ENCODE data around the gene SNUPN. TPM values are rescaled to one million over a fixed set of nuclear protein-coding genes. Genes with fewer than 3 reads are reported as not detected.

Gene SNUPN
- total RNA-seq, 4 donors from 2014 or later: 2.0 to 35.8 (median 29.1) TPM

DNA sequence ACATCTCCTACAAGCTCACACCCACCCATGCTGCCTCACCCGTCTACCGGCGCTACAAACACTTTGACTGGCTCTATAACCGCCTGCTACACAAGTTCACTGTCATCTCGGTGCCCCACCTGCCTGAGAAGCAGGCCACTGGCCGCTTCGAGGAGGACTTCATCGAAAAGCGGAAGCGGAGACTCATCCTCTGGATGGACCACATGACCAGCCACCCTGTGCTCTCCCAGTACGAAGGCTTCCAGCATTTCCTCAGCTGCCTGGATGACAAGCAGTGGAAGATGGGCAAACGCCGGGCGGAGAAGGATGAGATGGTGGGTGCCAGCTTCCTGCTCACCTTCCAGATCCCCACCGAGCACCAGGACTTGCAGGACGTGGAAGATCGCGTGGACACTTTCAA is 24.3 kb upstream of the SNUPN start:
- Histone ChIP-seq H3K36me3 (no peaks in the 10 kb centered on the region), H3K4me3 (peak overlapping the region; percentile 19 to 30), H3K4me1 (peaks cover 2 to 54% of the 10 kb centered on the region in 2 donors), H3K9me3 (no peaks in the 10 kb centered on the region), H3K27me3 (no peaks in the 10 kb centered on the region), H3K27ac (peak overlapping the region; percentile 91 to 94)
- no peak for TF ChIP-seq POLR2A (IDR thresholded peaks at IDR 0.05)
- TF ChIP-seq, protein P1, sequence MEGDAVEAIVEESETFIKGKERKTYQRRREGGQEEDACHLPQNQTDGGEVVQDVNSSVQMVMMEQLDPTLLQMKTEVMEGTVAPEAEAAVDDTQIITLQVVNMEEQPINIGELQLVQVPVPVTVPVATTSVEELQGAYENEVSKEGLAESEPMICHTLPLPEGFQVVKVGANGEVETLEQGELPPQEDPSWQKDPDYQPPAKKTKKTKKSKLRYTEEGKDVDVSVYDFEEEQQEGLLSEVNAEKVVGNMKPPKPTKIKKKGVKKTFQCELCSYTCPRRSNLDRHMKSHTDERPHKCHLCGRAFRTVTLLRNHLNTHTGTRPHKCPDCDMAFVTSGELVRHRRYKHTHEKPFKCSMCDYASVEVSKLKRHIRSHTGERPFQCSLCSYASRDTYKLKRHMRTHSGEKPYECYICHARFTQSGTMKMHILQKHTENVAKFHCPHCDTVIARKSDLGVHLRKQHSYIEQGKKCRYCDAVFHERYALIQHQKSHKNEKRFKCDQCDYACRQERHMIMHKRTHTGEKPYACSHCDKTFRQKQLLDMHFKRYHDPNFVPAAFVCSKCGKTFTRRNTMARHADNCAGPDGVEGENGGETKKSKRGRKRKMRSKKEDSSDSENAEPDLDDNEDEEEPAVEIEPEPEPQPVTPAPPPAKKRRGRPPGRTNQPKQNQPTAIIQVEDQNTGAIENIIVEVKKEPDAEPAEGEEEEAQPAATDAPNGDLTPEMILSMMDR (IDR thresholded peaks at IDR 0.05): no peak
- DNase-seq: no peak
- intact Hi-C loops (cut with DNase I; ENCODE audit: low total_unique reads): no loop called here

DNA sequence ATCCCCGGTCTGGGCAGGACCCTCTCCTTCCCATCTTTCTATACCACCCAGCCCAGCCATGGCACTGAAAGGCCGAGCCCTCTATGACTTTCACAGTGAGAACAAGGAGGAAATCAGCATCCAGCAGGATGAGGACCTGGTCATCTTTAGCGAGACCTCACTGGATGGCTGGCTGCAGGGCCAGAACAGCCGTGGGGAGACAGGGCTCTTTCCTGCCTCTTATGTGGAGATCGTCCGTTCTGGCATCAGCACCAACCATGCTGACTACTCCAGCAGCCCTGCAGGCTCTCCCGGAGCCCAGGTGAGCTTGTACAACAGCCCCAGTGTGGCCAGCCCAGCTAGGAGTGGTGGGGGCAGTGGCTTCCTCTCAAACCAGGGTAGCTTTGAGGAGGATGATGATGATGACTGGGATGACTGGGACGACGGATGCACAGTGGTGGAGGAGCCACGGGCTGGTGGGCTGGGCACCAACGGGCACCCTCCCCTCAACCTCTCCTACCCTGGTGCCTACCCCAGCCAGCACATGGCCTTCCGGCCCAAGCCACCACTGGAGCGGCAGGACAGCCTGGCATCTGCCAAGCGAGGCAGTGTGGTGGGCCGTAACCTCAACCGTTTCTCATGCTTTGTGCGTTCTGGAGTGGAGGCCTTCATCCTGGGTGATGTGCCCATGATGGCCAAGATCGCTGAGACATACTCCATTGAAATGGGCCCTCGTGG is 23.7 kb upstream of the SNUPN start:
- DNase-seq: no peak
- intact Hi-C loops (cut with DNase I; ENCODE audit: low total_unique reads): no loop called here
- Histone ChIP-seq H3K27ac (peak overlapping the region; percentile 91 to 94), H3K36me3 (no peaks in the 10 kb centered on the region), H3K27me3 (no peaks in the 10 kb centered on the region), H3K4me1 (peaks cover 2 to 48% of the 10 kb centered on the region in 2 donors), H3K9me3 (no peaks in the 10 kb centered on the region), H3K4me3 (peak overlapping the region; percentile 63 to 71)
- TF ChIP-seq, protein P1 (IDR thresholded peaks at IDR 0.05): no peak
- no peak for TF ChIP-seq POLR2A (IDR thresholded peaks at IDR 0.05)

DNA sequence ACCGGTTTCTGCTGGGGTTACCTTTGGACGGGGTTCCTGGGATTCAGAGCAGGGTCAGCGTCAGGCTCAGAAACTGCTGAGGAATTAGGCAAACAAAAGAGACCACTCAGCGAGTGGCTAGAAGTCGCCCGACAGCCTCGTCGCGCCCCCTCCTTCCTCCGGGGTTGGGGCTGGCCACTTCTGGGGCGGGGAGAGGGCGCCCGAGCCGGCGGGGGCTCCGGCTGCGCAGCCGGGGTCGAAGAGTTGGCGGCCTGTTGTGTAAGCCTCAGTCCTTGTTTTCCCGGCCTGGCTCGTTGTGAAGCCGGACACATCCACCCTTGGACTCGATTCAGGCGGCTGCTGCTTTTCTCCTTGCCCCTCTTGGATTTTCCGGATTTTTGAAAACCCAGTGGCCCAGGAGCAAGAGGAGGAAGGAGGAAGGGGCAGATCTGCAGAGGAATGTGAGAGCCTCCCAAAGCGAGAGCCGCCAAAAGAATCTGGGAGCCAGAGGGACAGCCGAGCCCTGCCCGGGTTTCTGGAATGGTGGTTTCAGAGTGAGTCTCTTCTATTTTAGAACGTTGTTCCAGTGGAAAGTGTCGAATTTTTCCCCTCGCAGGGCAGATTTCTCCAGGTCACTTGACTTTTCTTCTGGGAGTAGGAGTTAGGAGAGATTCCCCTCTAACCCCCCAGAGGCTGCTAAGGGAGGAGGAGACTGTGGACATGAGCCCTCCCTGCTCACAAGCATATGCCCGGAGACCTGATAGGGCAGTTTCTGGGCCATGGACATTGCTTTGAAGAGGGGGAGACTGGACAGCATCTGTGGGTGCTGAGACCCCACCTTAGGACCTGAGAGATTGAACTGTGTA is 22.9 kb upstream of the SNUPN start:
- Histone ChIP-seq H3K27me3 (no peaks in the 10 kb centered on the region), H3K27ac (peak overlapping the region; percentile 91 to 94), H3K4me1 (peaks cover 0 to 40% of the 10 kb centered on the region in 2 donors), H3K9me3 (no peaks in the 10 kb centered on the region), H3K36me3 (no peaks in the 10 kb centered on the region), H3K4me3 (peak overlapping the region; percentile 63 to 71)
- peak; percentile 63 to 68 for DNase-seq
- intact Hi-C loops (cut with DNase I; ENCODE audit: low total_unique reads): no loop called here
- TF ChIP-seq, protein P1 (IDR thresholded peaks at IDR 0.05): peak in 1 of 4 experiments; percentile 4
- no peak for TF ChIP-seq POLR2A (IDR thresholded peaks at IDR 0.05)

DNA sequence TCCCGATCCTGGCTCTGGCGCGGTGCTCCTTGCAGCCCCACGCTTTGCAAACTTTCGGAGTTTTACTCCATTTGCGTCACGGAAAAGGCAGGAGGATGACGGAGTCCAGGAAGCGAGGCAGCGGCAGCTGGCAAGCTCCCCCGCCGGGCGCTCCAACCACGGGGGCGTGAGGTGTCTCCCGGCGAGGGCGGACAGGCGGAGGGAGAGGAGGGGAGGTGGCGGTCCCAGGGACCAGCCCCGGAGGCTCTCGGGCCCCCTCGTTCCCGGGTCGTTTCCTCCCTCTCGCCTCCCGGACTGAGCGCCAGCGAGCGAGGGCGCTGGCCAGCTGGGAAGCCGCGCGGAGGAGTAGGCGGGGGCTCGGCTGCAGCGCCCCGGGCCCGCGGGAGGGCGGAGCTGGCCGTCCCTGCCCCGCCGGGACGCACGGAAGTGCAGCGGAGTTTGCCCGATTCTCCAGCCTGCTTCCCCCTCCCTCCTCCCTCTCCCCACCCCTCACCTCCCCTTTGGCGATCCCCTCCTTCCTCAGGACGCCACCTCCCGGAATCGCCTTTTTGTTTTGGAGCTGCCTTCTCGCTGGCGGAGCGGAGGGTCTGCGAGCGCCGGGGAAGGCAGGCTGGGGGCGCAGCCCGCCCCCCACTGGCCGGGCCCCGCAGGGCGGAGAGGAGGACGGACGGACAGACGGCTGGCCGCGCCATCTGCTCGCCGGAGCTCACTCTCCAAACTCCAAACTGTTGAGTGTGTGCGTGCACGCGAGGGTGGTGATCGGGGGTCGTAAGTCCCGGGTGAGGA is 22.0 kb upstream of the SNUPN start, which contains the start of gene SNX33:
Gene SNX33 (plus strand): TSS at position 543 of the 786 bp plus-strand sequence. CDS start 1,191 bp downstream, outside the sequence.
- TF ChIP-seq, protein P1 (IDR thresholded peaks at IDR 0.05): peak; percentile 41 to 57 (median 52)
- TF ChIP-seq POLR2A (IDR thresholded peaks at IDR 0.05): peak in 1 of 2 donors; percentile 82
- intact Hi-C loops (cut with DNase I; ENCODE audit: low total_unique reads): no loop called here
- H3K9me3 ChIP-seq: no peaks in the 10 kb centered on the region
- H3K27ac ChIP-seq: peak within 1 kb of the TSS; percentile 91 to 94
- H3K27me3 ChIP-seq: no peaks in the 10 kb centered on the region
- H3K4me1 ChIP-seq: peaks cover 0 to 31% of the 10 kb centered on the region in 2 donors
- H3K36me3 ChIP-seq: no peaks in the 10 kb centered on the region
- H3K4me3 ChIP-seq: peak within 1 kb of the TSS; percentile 63 to 71
- peak; percentile 83 to 85 for DNase-seq

Data from uterus (tissue), 4 donors.